Kidney (tissue), 14 donors: ENCODE results near the gene SPSB4. TPM values are rescaled to one million over a fixed set of nuclear protein-coding genes. Genes with fewer than 3 reads are reported as not detected.

Experiments
- DNase-seq, 5 donors: peaks; one replicate each; pipeline ENCODE4 v3.0.0-alpha.2; 2013 to 2020
- FAIRE-seq: peaks from 2 replicates; lab custom pipeline; 2012; peaks lifted over from hg19 to GRCh38; lab: Jason Lieb, UNC
- H3K27ac ChIP-seq, 2 donors: one replicate each; pipeline ENCODE4 v1.7.0; 2013; ENCODE audit warnings: low read depth in 2 of 2, low read length in 2 of 2, inconsistent platforms in 1 of 2
- H3K27me3 ChIP-seq: one replicate; pipeline ENCODE4 v1.7.1; 2013; ENCODE audit warnings: low read length, inconsistent platforms; ENCODE audit not compliant: control insufficient read depth, insufficient read depth
- H3K36me3 ChIP-seq, 3 donors: one replicate each; pipeline versions ENCODE4 v1.7.0 to v1.7.1; 2013; ENCODE audit warnings: low read length in 3 of 3, control low read depth in 1 of 3, inconsistent platforms in 1 of 3; ENCODE audit not compliant: insufficient read depth in 3 of 3, control insufficient read depth in 2 of 3
- H3K4me1 ChIP-seq, 3 donors: one replicate each; pipeline versions ENCODE4 v1.7.0 to v1.7.1; 2013; ENCODE audit warnings: low read length in 3 of 3, inconsistent platforms in 1 of 3, low read depth in 1 of 3; ENCODE audit not compliant: control insufficient read depth in 2 of 3, insufficient read depth in 2 of 3
- H3K4me3 ChIP-seq, 3 donors: one replicate each; pipeline versions ENCODE4 v1.7.0 to v1.8.1; 2013; ENCODE audit warnings: low read length in 3 of 3, control low read depth in 1 of 3, inconsistent platforms in 1 of 3
- H3K9ac ChIP-seq, 3 donors: one replicate each; pipeline versions ENCODE4 v1.7.0 to v1.7.1; 2013; ENCODE audit warnings: low read length in 3 of 3, control low read depth in 1 of 3, inconsistent platforms in 1 of 3
- H3K9me3 ChIP-seq, 3 donors: one replicate each; pipeline versions ENCODE4 v1.7.0 to v1.7.1; 2013; ENCODE audit warnings: low read length in 3 of 3, control low read depth in 1 of 3, inconsistent platforms in 1 of 3; ENCODE audit not compliant: control insufficient read depth in 2 of 3, insufficient read depth in 1 of 3
- intact Hi-C: fragments of 100-400 bp; cut with DNase I; formaldehyde crosslinking; loops from one replicate; pipeline ENCODE4 v1.11.1; 2022
- polyA plus RNA-seq: library from polyadenylated mRNA; stranded (reverse); fragments of 350-450 nt; fragmentation: Illumina TruSeq; extraction: RNeasy Lipid Tissue Mini Kit (QIAGEN cat#74804); gene quantifications from one replicate; pipeline ENCODE4 v1.2.3, GENCODE V29; 2014; ENCODE audit warnings: low read depth, low replicate concordance; ENCODE audit not compliant: insufficient read depth
- total RNA-seq: library from RNA; stranded (reverse); fragmentation: NEBNext Ultra II Directional; extraction: Animal tissue kit (Norgen Biotek cat#: 25700); gene quantifications from one replicate; pipeline ENCODE4 v1.2.1, GENCODE V29; 2021
- TF ChIP-seq, protein P1 (sequence below): IDR thresholded peaks from 3 replicates; pipeline ENCODE4 v1.5.1; 2012; ENCODE audit warnings: mild to moderate bottlenecking, moderate library complexity, borderline replicate concordance; ENCODE audit not compliant: insufficient read depth; ENCODE audit errors: extremely low read depth
- donor health status: control.
- donor health status: control.
- donor health status: control.
- donor health status: control.
- donor health status: control.
- donor health status: DM: yes; HTN: yes; CAD: no.
- donor health status: Normal renal cell carcinoma (clear cell type).

The SPSB4 gene
- total and polyA plus RNA-seq, 2 donors from 2014 or later: 0.57 to 1.9 TPM

DNA sequence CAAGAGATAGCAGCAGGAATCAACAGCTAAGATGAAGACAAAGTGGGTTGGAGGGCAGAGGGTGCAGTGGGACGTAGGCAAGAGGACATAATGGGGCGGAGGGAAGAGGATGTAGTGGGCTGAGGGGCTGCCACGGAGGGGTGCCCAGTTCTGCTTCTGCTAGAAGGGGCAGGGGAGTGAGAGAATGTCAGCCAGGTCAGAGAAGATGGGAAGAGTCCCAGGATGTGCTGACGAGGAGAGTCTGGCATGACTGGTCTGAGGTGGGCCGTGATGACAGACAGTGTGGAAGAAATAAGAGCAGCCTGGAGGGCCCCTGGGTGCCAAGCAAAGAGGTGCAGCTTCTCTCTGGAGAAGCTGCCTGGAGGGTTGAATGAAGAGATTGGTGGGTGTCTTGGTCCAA, 4.0 kb downstream of the SPSB4 start:
- no peak overlapping the region for H3K9ac ChIP-seq
- H3K27ac ChIP-seq: no peak overlapping the region
- DNase-seq: no peak
- H3K27me3 ChIP-seq: no peaks in the 10 kb centered on the region
- no peaks in the 10 kb centered on the region for H3K9me3 ChIP-seq
- intact Hi-C loops: no loop called here
- no peak for FAIRE-seq
- TF ChIP-seq, protein P1, sequence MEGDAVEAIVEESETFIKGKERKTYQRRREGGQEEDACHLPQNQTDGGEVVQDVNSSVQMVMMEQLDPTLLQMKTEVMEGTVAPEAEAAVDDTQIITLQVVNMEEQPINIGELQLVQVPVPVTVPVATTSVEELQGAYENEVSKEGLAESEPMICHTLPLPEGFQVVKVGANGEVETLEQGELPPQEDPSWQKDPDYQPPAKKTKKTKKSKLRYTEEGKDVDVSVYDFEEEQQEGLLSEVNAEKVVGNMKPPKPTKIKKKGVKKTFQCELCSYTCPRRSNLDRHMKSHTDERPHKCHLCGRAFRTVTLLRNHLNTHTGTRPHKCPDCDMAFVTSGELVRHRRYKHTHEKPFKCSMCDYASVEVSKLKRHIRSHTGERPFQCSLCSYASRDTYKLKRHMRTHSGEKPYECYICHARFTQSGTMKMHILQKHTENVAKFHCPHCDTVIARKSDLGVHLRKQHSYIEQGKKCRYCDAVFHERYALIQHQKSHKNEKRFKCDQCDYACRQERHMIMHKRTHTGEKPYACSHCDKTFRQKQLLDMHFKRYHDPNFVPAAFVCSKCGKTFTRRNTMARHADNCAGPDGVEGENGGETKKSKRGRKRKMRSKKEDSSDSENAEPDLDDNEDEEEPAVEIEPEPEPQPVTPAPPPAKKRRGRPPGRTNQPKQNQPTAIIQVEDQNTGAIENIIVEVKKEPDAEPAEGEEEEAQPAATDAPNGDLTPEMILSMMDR: no peak
- no peaks in the 10 kb centered on the region for H3K36me3 ChIP-seq
- no peak overlapping the region for H3K4me3 ChIP-seq
- peaks cover 0 to 15% (median 7%) of the 10 kb centered on the region in 3 donors for H3K4me1 ChIP-seq

DNA sequence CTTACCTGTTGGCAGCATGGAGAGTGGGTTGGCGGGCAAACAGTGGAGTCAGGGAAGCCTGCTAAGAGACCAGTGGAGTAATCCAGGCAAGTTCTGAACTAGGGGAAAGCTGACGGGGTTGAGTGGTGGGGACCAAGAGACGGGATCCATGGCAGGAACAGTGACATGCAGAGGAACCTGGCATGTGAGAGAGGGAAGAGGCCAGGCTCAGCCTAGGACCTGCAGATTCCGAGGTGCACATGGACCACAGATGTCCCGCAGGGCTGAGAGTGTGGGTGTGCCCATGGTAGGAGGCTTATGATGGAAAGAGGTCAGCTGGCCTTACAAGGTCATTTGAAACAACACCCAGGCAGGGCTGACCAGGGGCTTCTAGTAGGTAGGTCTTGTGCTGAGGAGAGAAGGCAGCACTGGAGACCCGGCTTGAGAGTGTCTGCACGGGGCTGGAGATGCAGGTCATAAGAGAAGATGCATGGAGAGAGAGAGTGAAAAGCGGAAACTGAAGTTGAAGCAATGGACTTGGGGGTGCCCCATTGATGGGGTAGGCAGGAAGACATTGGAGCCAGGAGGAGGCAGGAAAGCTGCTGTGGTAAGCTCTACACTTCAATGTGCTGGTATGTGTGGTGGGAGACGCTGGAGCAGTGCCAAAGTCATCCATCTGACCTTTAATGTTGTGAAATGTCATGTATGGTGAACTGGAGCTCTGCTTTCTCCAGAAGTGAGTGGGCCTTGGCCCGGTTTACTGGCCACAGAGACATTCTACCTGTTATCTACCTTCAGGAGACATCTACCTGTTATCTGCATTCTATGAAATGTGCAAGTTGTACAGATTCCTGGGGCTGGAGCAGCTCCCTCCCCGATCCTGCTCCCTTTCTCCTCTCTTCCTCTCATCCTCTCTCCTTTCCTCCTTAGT, 4.6 kb downstream of the SPSB4 start:
- FAIRE-seq (no peak), DNase-seq (no peak)
- TF ChIP-seq, protein P1: no peak
- Histone ChIP-seq H3K27me3 (no peaks in the 10 kb centered on the region), H3K36me3 (no peaks in the 10 kb centered on the region), H3K4me3 (no peak overlapping the region), H3K27ac (peak overlapping the region in 1 of 2 donors; percentile 52), H3K9me3 (no peaks in the 10 kb centered on the region), H3K9ac (no peak overlapping the region), H3K4me1 (peaks cover 0 to 15% (median 7%) of the 10 kb centered on the region in 3 donors)
- intact Hi-C loops: no loop called here

DNA sequence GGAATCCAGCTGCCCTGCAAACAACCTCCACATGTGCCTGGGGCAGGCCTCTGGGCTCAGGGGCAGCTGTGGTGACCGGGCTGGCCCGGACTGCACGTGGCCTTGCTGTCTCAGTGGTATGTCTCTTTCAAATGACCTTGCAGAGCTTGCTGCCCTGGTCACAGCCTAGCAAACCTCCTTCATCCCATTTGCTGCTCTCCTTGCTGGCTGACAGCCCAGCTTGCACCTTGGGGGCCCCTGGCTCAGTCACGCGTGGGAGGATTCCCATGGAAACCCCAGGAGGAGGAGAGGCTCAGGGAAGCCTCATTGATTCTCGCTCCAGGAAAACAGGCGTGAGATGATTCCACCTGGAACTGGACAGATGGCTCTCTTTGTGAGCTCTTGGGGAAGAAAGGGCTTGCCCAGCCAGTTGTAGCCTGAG, 5.6 kb downstream of the SPSB4 start:
- TF ChIP-seq, protein P1: no peak
- peak overlapping the region in 1 of 2 donors; percentile 52 for H3K27ac ChIP-seq
- no peaks in the 10 kb centered on the region for H3K9me3 ChIP-seq
- H3K27me3 ChIP-seq: no peaks in the 10 kb centered on the region
- peak in 4 of 5 donors; percentile 88 to 93 (median 91) for DNase-seq
- H3K9ac ChIP-seq: no peak overlapping the region
- no peak for FAIRE-seq
- no peaks in the 10 kb centered on the region for H3K36me3 ChIP-seq
- intact Hi-C loops: no loop called here
- H3K4me1 ChIP-seq: peaks cover 0 to 13% (median 7%) of the 10 kb centered on the region in 3 donors
- no peak overlapping the region for H3K4me3 ChIP-seq
